ENCODE measurements around the gene AFF3. TPM values are rescaled to one million over a fixed set of nuclear protein-coding genes. Genes with fewer than 3 reads are reported as not detected.

AFF3 gene
- total RNA-seq, 3 donors from 2014 or later (not counting 1 experiment from before 2014, with no cell fraction given): 4.6 to 9.6 (median 5.6) TPM

DNA sequence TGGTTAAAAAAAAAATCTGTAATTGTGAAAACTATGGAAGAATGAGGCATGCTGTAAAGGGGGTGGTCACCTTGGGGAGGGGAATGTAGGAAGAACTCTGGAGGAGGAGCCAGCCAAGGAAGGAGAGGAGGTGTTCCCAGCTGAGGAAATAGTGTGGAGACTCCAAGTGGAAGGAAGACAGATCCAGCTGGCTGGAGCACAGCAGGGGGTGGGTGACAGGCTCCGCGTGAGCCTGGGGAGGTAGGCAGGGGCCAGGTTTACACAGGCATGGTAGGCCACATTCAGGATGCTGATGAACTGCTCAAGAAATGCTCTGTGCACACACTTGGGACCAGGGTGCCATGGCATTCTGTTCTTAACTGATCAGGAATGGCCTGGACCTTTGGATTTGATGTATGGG, 16.8 kb downstream of the AFF3 start:
- Histone ChIP-seq H3K4me1 (ENCODE audit: control insufficient read depth, insufficient read depth, low read length) (no peaks in the 10 kb centered on the region), H3K27ac (ENCODE audit: low read length) (no peak overlapping the region), H3K36me3 (ENCODE audit: control insufficient read depth, insufficient read depth, low read length) (no peaks in the 10 kb centered on the region), H3K4me3 (ENCODE audit: low read length) (no peak overlapping the region), H3K27me3 (ENCODE audit: control insufficient read depth, insufficient read depth, low read length) (no peaks in the 10 kb centered on the region), H3K9me3 (ENCODE audit: control insufficient read depth, insufficient read depth, low read length) (no peaks in the 10 kb centered on the region)
- Mint-ChIP-seq H3K9me3 (no peaks in the 10 kb centered on the region), H3K4me3 (no peak overlapping the region), H3K27ac (no peak overlapping the region), H3K4me1 (no peaks in the 10 kb centered on the region), H3K27me3 (ENCODE audit: low read depth in 2 of 2) (no peaks in the 10 kb centered on the region), H3K36me3 (no peaks in the 10 kb centered on the region)
- TF ChIP-seq, protein P1, sequence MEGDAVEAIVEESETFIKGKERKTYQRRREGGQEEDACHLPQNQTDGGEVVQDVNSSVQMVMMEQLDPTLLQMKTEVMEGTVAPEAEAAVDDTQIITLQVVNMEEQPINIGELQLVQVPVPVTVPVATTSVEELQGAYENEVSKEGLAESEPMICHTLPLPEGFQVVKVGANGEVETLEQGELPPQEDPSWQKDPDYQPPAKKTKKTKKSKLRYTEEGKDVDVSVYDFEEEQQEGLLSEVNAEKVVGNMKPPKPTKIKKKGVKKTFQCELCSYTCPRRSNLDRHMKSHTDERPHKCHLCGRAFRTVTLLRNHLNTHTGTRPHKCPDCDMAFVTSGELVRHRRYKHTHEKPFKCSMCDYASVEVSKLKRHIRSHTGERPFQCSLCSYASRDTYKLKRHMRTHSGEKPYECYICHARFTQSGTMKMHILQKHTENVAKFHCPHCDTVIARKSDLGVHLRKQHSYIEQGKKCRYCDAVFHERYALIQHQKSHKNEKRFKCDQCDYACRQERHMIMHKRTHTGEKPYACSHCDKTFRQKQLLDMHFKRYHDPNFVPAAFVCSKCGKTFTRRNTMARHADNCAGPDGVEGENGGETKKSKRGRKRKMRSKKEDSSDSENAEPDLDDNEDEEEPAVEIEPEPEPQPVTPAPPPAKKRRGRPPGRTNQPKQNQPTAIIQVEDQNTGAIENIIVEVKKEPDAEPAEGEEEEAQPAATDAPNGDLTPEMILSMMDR (IDR thresholded peaks at IDR 0.05): no peak
- ATAC-seq (no peak), DNase-seq (no peak)
- WGBS (ENCODE audit: insufficient coverage): 96% methylated on average over 2 of the region's 2 CpGs
- intact Hi-C loops (cut with micrococcal nuclease): no loop called here

DNA sequence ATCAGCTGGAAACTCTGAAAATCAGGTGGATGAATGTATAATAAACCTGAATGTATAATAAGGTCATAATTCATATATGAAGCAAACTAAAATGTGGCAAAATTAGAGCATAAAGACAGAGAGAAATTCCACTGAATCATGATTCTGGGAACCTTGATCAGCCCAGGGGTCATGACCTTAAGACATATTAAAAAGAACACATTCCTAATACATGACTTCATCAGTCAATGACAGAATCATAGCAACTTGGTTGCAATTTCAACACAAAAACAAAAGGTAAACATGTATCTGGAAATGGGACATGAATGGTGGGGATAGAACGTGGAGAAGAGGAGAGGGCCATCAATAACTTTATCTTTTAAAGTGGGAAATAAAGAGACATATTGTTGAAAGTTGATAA, 17.6 kb downstream of the AFF3 start:
- no peaks in the 10 kb centered on the region for H3K9me3 ChIP-seq (ENCODE audit: control insufficient read depth, insufficient read depth, low read length)
- no peaks in the 10 kb centered on the region for H3K9me3 Mint-ChIP-seq
- H3K27me3 Mint-ChIP-seq (ENCODE audit: low read depth in 2 of 2): no peaks in the 10 kb centered on the region
- no peaks in the 10 kb centered on the region for H3K4me1 ChIP-seq (ENCODE audit: control insufficient read depth, insufficient read depth, low read length)
- no peaks in the 10 kb centered on the region for H3K36me3 ChIP-seq (ENCODE audit: control insufficient read depth, insufficient read depth, low read length)
- intact Hi-C loops (cut with micrococcal nuclease): no loop called here
- ATAC-seq: no peak
- H3K4me3 Mint-ChIP-seq: no peak overlapping the region
- WGBS (ENCODE audit: insufficient coverage): no CpG with 5 or more reads among the region's 1 CpG
- H3K27ac ChIP-seq (ENCODE audit: low read length): no peak overlapping the region
- no peak overlapping the region for H3K27ac Mint-ChIP-seq
- H3K27me3 ChIP-seq (ENCODE audit: control insufficient read depth, insufficient read depth, low read length): no peaks in the 10 kb centered on the region
- no peak for DNase-seq
- no peak overlapping the region for H3K4me3 ChIP-seq (ENCODE audit: low read length)
- no peaks in the 10 kb centered on the region for H3K4me1 Mint-ChIP-seq
- H3K36me3 Mint-ChIP-seq: no peaks in the 10 kb centered on the region
- TF ChIP-seq, protein P1 (IDR thresholded peaks at IDR 0.05): no peak

DNA sequence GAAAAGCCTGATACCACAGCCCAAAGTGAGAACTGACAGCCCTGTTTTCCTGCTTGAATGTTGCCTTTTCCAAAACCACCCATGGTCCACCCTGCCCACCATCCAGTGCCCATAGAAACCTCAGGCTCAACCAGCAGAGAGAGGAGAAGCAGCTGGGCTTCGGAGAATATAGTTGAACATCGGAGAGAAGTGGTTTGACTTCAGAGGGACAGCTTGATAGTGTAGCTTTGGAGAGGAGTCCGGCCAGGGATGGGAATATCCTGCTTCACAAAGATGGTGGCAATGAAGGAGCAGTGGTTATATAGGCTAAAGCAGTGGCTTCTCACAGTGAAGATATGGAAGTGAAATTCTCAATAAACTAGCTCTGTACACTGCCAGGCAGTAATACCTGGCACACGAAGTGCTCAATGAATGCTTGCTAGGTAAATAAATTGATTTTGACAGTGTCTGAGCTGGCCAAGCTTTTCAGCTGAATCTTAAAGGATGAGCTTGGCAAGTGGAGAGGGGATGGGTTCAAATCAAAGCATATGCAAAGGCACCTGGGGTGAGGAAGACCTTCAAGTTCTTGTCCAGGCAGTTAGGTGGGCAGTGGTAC, 21.2 kb downstream of the AFF3 start:
- TF ChIP-seq, protein P1 (IDR thresholded peaks at IDR 0.05): no peak
- no peaks in the 10 kb centered on the region for H3K9me3 ChIP-seq (ENCODE audit: control insufficient read depth, insufficient read depth, low read length)
- no peak overlapping the region for H3K27ac ChIP-seq (ENCODE audit: low read length)
- H3K4me3 Mint-ChIP-seq: no peak overlapping the region
- WGBS (ENCODE audit: insufficient coverage): 94% methylated on average over 4 of the region's 4 CpGs
- intact Hi-C loops (cut with micrococcal nuclease): no loop called here
- no peaks in the 10 kb centered on the region for H3K36me3 ChIP-seq (ENCODE audit: control insufficient read depth, insufficient read depth, low read length)
- H3K36me3 Mint-ChIP-seq: peaks cover 7% of the 10 kb centered on the region
- H3K4me3 ChIP-seq (ENCODE audit: low read length): no peak overlapping the region
- H3K4me1 Mint-ChIP-seq: no peaks in the 10 kb centered on the region
- DNase-seq: no peak
- no peaks in the 10 kb centered on the region for H3K27me3 Mint-ChIP-seq (ENCODE audit: low read depth in 2 of 2)
- no peak for ATAC-seq
- peaks cover 2 to 4% of the 10 kb centered on the region in 2 donors for H3K9me3 Mint-ChIP-seq
- no peak overlapping the region for H3K27ac Mint-ChIP-seq
- no peaks in the 10 kb centered on the region for H3K27me3 ChIP-seq (ENCODE audit: control insufficient read depth, insufficient read depth, low read length)
- no peaks in the 10 kb centered on the region for H3K4me1 ChIP-seq (ENCODE audit: control insufficient read depth, insufficient read depth, low read length)

DNA sequence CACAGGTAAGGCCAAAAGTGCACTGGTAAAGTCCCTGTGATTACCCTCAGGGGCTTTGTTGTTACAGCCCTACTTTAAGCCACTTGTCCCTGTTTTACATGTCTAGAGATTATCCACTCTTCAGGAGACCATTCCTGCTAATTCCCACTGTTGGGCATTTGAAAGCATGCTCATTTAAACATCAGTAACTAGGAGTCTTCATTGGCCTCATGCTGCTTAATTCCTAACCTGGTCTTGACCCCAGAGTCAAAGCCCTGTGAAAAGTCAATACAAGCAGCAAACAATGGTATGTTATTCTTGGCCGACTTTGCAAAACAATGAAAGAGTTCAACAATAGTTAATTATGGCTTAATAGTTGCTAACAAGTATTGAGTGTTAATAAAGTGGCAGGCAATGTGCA, 23.2 kb downstream of the AFF3 start:
- intact Hi-C loops (cut with micrococcal nuclease): no loop called here
- peaks cover 4% of the 10 kb centered on the region for H3K4me1 ChIP-seq (ENCODE audit: control insufficient read depth, insufficient read depth, low read length)
- H3K36me3 Mint-ChIP-seq: peaks cover 7% of the 10 kb centered on the region
- no peaks in the 10 kb centered on the region for H3K4me1 Mint-ChIP-seq
- H3K27me3 ChIP-seq (ENCODE audit: control insufficient read depth, insufficient read depth, low read length): no peaks in the 10 kb centered on the region
- H3K27ac Mint-ChIP-seq: no peak overlapping the region
- TF ChIP-seq, protein P1 (IDR thresholded peaks at IDR 0.05): no peak
- DNase-seq (no peak), ATAC-seq (no peak)
- H3K36me3 ChIP-seq (ENCODE audit: control insufficient read depth, insufficient read depth, low read length): no peaks in the 10 kb centered on the region
- H3K4me3 Mint-ChIP-seq: no peak overlapping the region
- no peaks in the 10 kb centered on the region for H3K9me3 ChIP-seq (ENCODE audit: control insufficient read depth, insufficient read depth, low read length)
- H3K27me3 Mint-ChIP-seq (ENCODE audit: low read depth in 2 of 2): no peaks in the 10 kb centered on the region
- no peak overlapping the region for H3K27ac ChIP-seq (ENCODE audit: low read length)
- peaks cover 3 to 4% of the 10 kb centered on the region in 2 donors for H3K9me3 Mint-ChIP-seq
- WGBS (ENCODE audit: insufficient coverage): 90% methylated on average over 1 of the region's 1 CpG
- no peak overlapping the region for H3K4me3 ChIP-seq (ENCODE audit: low read length)

All from natural killer cell (primary cell).